GM18870 (cell line): ENCODE data around the gene PREX1.
A peak's percentile ranks its signal among the peaks of the same experiment; 100 is the strongest.
"Not testable (repeated sequence)": the region's sequence is repeated elsewhere in the genome, so short reads cannot be mapped to it uniquely, and the experiment has no call there.

Experiments used
- ATAC-seq: cut with Tn5 transposase; IDR thresholded peaks from one replicate; pipeline ENCODE4 v1.9.1; 2021; ENCODE audit warnings: moderate library complexity; ENCODE audit not compliant: unreplicated experiment

Gene PREX1

GRCh38 chr20:48758206-48758820, 69.5 kb downstream of the PREX1 start:
- ATAC-seq, result no peak

GRCh38 chr20:48756774-48757173, 71.0 kb downstream of the PREX1 start:
- ATAC-seq, result not testable (repeated sequence)

DNA sequence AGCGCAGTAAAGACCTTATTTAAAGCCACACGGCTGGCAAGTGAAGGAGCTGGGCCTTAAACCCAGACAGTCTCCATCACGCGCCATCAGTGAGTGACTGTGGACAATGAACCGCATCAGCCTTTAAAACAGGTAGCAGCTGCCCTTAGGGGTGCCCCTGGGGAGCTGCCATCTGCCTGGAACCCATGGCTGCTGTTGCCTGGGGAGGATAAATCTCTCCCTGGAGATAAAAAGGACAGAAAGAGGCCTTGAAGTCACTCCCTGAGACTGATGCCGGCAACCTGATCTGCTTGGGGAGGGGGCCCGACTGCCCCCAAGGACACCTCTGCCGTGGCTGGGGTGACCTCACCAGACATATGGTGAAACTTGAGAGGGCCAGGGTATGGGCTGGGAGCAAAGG, 73.5 kb downstream of the PREX1 start:
- ATAC-seq, result no peak

- no peak for ATAC-seq
These were observed 74.8 kb downstream of the PREX1 start for GRCh38 chr20:48752963-48753362.

DNA sequence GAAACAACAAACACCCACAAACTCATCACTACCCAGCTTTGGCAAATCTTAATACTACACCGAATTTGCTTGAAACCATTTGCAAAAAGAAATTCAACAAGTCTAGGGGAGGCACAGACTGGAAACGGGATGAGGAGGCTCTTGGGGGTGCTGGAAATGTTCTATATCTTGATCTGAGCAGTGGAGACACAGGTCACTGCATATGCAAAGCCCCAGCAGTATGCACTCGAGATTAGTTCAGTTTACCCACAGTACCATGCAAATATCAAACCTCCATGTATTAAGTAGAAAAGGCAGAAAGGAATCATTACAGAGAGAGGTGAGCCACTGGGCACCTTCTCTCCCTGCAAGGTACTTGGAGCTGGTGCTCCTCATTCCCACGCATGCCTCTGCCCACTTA, 75.9 kb downstream of the PREX1 start:
- no peak for ATAC-seq

GRCh38 chr20:48750941-48751635, 76.7 kb downstream of the PREX1 start:
- no peak for ATAC-seq

DNA sequence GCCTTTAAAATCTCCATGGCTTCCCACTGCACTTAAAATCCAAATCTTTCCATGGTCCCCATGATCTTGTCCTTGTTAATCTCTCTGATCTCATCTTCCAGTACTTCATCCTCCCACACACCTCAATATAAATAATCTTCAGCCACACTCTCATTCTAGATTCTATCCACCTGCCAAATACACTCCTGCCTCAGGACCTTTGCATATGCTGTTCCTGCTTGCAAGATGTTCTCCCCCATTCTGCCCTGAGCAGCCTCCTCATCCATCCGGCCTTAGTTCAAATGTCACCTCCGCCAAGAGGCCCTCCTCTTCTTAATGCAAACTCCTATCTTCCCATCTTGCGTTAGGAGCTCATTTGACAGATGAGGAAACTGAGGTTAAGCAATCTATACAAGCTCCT, 77.4 kb downstream of the PREX1 start:
- no peak for ATAC-seq

- ATAC-seq, result no peak
These were observed 78.4 kb downstream of the PREX1 start for GRCh38 chr20:48749437-48749836.

GRCh38 chr20:48748556-48748955, 79.2 kb downstream of the PREX1 start:
- ATAC-seq, result no peak

DNA sequence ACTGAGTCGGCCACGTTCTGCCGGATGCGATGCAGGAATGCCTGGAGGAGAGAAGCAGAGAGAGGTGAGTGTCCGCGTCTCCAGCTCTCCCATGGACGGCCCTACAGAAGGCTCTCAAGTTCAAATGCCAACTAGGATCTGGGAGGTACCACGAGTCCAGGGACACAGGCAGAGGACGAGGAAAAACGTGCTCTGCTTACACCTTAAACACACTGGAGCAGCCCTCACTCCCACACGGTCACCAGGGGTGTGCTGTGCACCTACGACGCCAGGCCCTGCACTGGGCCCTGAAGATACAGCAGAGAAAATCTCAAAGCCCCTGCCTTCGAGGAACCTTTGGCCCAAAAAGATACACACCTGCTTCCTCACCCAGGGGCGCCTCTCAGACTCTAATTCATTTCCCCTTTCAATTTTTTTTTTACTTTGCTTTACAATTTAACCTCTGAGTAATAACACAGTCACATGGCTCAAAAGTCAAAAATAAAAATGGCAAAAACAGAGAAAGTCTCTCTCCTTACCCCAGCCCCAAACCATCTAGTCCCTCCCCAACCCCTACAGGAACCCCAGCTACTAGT, 79.9 kb downstream of the PREX1 start:
- no peak for ATAC-seq

- no peak for ATAC-seq
These were observed 82.5 kb downstream of the PREX1 start for GRCh38 chr20:48745330-48745729.

- ATAC-seq, result no peak
These were observed 83.3 kb downstream of the PREX1 start for GRCh38 chr20:48744515-48744914.

DNA sequence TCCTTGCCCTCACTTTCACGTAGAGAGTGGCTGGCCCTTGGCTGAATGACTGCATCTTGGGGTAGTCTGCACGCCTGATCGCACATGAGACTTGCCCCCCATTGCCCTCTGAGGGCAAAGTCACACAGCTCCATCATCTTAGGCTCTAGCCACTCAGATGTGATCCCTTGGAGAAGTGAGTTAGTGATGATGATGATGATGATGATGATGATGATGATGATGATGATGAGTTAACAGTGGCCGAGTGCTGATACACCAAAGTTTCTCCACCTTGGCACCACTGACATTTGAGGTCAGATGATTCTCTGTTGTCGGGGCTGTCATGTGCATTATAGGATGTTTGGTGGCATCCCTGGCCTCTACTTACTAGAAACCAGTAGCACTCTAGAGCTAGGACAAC, 84.0 kb downstream of the PREX1 start:
- ATAC-seq, result no peak

GRCh38 chr20:48742912-48743680, 84.7 kb downstream of the PREX1 start:
- no peak for ATAC-seq

DNA sequence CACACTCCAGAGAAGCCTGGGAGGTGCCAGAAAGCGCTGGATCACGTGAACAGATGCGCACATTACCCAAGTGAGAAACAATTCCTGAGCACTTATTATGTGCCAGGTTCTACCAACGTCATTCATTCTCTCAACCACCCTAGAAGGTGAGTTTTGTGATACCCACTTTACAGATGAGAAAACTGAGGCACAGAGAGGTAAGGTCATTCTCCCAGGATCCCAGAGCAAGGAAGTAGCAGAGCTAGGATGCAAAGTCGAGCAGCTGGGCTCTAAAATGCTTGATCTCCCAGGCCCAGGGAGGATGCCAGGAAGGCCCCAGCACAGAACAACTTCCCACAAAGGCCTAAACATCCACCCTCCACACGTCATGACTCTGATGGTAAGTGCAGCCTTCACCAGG, 85.6 kb downstream of the PREX1 start:
- ATAC-seq, result no peak

GRCh38 chr20:48741669-48742068, 86.1 kb downstream of the PREX1 start:
- no peak for ATAC-seq

DNA sequence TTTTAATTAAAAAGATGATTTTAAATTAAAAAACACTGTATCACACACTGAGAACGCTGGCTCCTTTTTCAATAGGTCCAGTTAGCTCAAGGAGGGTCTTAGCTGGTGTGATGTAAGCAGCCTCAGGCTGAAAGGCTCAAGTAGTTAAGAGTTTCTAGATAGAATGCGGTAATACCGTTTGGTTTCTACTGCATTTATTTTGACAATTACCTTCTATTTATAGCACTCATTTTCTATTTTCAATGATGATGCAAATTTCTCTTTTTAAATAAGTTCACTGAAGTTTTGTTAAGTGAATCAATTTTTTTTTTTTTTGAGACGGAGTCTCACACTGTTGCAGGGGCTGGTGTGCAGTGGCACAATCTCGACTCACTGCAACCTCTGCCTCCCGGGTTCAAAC, 87.1 kb downstream of the PREX1 start:
- ATAC-seq, result no peak

DNA sequence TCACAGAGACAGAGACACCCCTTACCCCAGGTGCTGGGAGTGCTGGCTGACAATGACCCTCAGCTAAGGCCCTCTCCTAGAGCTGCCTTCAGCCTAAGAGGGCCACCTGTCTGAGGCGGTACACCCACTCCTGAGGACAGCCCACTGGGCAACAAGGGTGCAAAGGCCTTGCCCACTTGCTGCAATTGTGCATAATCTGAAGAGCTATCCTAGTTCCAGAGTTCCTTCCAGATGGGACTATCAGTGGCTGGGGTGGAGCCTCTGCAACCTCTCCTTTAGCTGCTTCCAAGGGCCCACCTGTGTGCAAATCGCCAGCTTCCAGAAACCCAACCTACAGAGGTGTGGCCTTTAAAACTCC, 87.5 kb downstream of the PREX1 start:
- no peak for ATAC-seq

DNA sequence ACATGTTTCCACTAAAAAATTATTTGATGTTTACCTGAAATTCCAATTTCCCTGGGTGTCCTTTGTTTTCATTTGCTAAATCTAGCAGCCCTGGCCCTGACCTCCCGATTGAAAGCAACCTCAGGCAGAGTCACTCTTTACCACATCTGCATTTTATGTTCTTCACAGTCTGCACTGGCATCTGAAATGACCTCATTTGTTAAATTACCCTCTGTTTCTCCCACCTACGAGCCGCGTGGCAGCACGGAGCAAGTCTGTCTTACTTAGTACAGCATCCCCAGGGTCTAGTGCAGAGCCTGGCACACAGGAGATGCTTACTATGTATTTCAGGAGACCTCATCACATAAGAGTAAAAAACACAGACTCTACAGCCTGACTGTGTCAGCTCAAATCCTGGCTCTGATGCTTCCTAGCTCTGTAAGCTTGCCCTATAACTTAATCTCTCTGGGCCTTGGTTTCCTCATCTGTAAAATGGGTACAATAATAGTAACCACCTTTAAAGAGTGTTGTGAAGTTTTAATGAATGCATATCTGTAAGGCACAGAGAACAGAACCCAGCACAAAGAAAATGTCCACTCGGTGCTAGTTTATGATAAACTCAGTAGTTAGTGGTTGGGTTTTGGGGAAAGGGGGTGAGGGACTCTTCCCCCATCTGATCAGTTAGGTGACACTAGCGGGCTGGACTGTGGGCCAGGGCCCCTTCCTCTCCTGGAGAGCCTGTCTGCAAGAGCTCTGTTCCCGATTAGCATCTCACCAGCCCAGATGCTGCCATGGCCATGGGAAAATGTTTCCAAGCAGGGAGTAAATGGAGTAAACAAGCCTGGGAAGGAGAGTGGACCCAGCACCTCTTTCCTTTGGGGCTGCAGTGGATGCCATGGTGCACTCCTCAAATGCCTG, 88.2 kb downstream of the PREX1 start:
- no peak for ATAC-seq

GRCh38 chr20:48738399-48739304, 89.1 kb downstream of the PREX1 start:
- peak; percentile 60 for ATAC-seq
